IMR-90 (cell line): Measurements from ENCODE around the gene CAGE1. TPM values are rescaled to one million over a fixed set of nuclear protein-coding genes. Genes with fewer than 3 reads are reported as not detected.

ENCODE experiments used
- ATAC-seq: fragments of 200-7000 bp; cut with Tn5 transposase; 2 replicates; pipeline ENCODE4 v1.9.1; 2020; ENCODE audit warnings: low read depth, mild to moderate bottlenecking, moderate library complexity
- BruUV-seq: library from RNA; stranded (reverse); fragments of 400-500 nt; replicated peaks from 2 replicates; lab custom pipeline; 2021; lab: Mats Ljungman, UMichigan
- CTCF ChIA-PET: fragments of 300-600 bp; formaldehyde crosslinking; extraction: SDS; loops from one replicate; lab custom pipeline; 2021; ENCODE audit warnings: antibody characterized with exemption; lab: Yijun Ruan, JAX
- POLR2A ChIA-PET: fragments of 300-600 bp; sonication (Branson Sonifier 250); formaldehyde crosslinking; loops from one replicate; lab custom pipeline; 2022; ENCODE audit warnings: antibody characterized with exemption; ENCODE audit not compliant: unreplicated experiment; lab: Charles Lee
- DNase-seq: peaks from one replicate; pipeline ENCODE4 v3.0.0; 2013
- H2AFZ ChIP-seq: replicated peaks from 2 replicates; pipeline ENCODE3; 2013; ENCODE audit warnings: low read length, mild to moderate bottlenecking; ENCODE audit not compliant: poor library complexity
- H2AK5ac ChIP-seq: 2 replicates; pipeline ENCODE4 v1.6.1; 2013; ENCODE audit warnings: low read depth, low read length, inconsistent platforms
- H2AK9ac ChIP-seq: replicated peaks from 2 replicates; pipeline ENCODE3; 2013; ENCODE audit warnings: mild to moderate bottlenecking, low read depth, low read length, moderate library complexity; ENCODE audit not compliant: poor library complexity
- H2BK120ac ChIP-seq: 2 replicates; pipeline ENCODE4 v1.6.1; 2013; ENCODE audit warnings: low read depth, low read length, inconsistent platforms
- H2BK15ac ChIP-seq: 3 replicates; pipeline ENCODE4 v1.6.1; 2013; ENCODE audit warnings: low read depth, low read length, inconsistent platforms
- H2BK20ac ChIP-seq: 2 replicates; pipeline ENCODE4 v1.6.1; 2013; ENCODE audit warnings: low read depth, mild to moderate bottlenecking, inconsistent platforms, low read length, moderate library complexity
- H2BK5ac ChIP-seq: 2 replicates; pipeline ENCODE4 v1.6.1; 2013; ENCODE audit warnings: mild to moderate bottlenecking, low read depth, low read length, inconsistent platforms; ENCODE audit not compliant: poor library complexity, severe bottlenecking
- H3K14ac ChIP-seq: replicated peaks from 2 replicates; pipeline ENCODE4 v1.6.1; 2013; ENCODE audit warnings: low read depth, low read length, inconsistent platforms
- H3K18ac ChIP-seq: 2 replicates; pipeline ENCODE4 v1.6.1; 2013; ENCODE audit warnings: low read depth, low read length, control low read depth
- H3K23ac ChIP-seq: 2 replicates; pipeline ENCODE4 v1.6.1; 2013; ENCODE audit warnings: low read depth, low read length, inconsistent platforms
- H3K27ac ChIP-seq: 2 replicates; pipeline ENCODE4 v1.5.1; 2013; ENCODE audit warnings: mild to moderate bottlenecking, control low read depth, low read length; ENCODE audit not compliant: insufficient read depth
- H3K27me3 ChIP-seq: 2 replicates; pipeline ENCODE4 v1.6.1; 2013; ENCODE audit warnings: low read length; ENCODE audit not compliant: control insufficient read depth, insufficient read depth
- H3K36me3 ChIP-seq: 2 replicates; pipeline ENCODE4 v1.6.1; 2013; ENCODE audit warnings: low read length, mixed read lengths; ENCODE audit not compliant: control insufficient read depth, insufficient read depth
- H3K4ac ChIP-seq: 2 replicates; pipeline ENCODE4 v1.6.1; 2013; ENCODE audit warnings: low read depth, low read length, inconsistent platforms
- H3K4me1 ChIP-seq: 2 replicates; pipeline ENCODE4 v1.6.1; 2013; ENCODE audit warnings: low read length, mixed read lengths; ENCODE audit not compliant: control insufficient read depth, insufficient read depth
- H3K4me2 ChIP-seq: 2 replicates; pipeline ENCODE4 v1.6.1; 2013; ENCODE audit warnings: low read depth, mild to moderate bottlenecking, control low read depth, low read length, moderate library complexity
- H3K4me3 ChIP-seq: 2 replicates; pipeline ENCODE4 v1.5.1; 2013; ENCODE audit warnings: low read depth, mild to moderate bottlenecking, control low read depth, low read length, moderate library complexity; ENCODE audit not compliant: insufficient read depth
- H3K56ac ChIP-seq: 2 replicates; pipeline ENCODE4 v1.6.1; 2013; ENCODE audit warnings: low read length, inconsistent platforms; ENCODE audit not compliant: insufficient read depth; ENCODE audit errors: extremely low read depth
- H3K79me1 ChIP-seq, 2 experiments: 2 replicates each; pipeline ENCODE4 v1.6.1; 2013; ENCODE audit warnings: low read length in 2 of 2, inconsistent platforms in 1 of 2, low read depth in 1 of 2
- H3K9ac ChIP-seq: 2 replicates; pipeline ENCODE4 v1.6.1; 2013; ENCODE audit warnings: low read depth, low read length, control low read depth
- H3K9me1 ChIP-seq: 2 replicates; pipeline ENCODE4 v1.6.1; 2013; ENCODE audit warnings: low read length, inconsistent platforms; ENCODE audit not compliant: insufficient read depth
- H3K9me3 ChIP-seq: 2 replicates; pipeline ENCODE4 v1.6.1; 2013; ENCODE audit warnings: low read length; ENCODE audit not compliant: control insufficient read depth, insufficient read depth
- H4K20me1 ChIP-seq: 2 replicates; pipeline ENCODE4 v1.6.1; 2013; ENCODE audit warnings: low read length, inconsistent platforms; ENCODE audit not compliant: insufficient read depth
- H4K5ac ChIP-seq: 2 replicates; pipeline ENCODE4 v1.6.1; 2013; ENCODE audit warnings: mild to moderate bottlenecking, low read depth, low read length, control low read depth
- H4K8ac ChIP-seq, 2 experiments: 2 replicates each; pipeline ENCODE4 v1.6.1; 2013; ENCODE audit warnings: low read depth in 2 of 2, low read length in 2 of 2, control low read depth in 1 of 2, inconsistent platforms in 1 of 2
- H4K91ac ChIP-seq: 2 replicates; pipeline ENCODE4 v1.6.1; 2013; ENCODE audit warnings: low read depth, low read length, inconsistent platforms; ENCODE audit not compliant: insufficient read depth
- BHLHE40 ChIP-seq: fragments of 150-350 bp; IDR thresholded peaks from 2 replicates; pipeline ENCODE4 v1.6.1; 2016; ENCODE audit warnings: mild to moderate bottlenecking, low read depth, low read length
- CHD1 ChIP-seq: IDR thresholded peaks from 2 replicates; pipeline ENCODE4 v1.6.1; 2012; ENCODE audit warnings: low read depth, low read length, improper control_type of control experiment
- CTCF ChIP-seq: conservative IDR thresholded peaks from 2 replicates; pipeline ENCODE4 v1.5.1; 2012; ENCODE audit warnings: mild to moderate bottlenecking, low read depth, low read length, improper control_type of control experiment
- ELK1 ChIP-seq: fragments of 150-350 bp; IDR thresholded peaks from 2 replicates; pipeline ENCODE4 v1.6.1; 2016; ENCODE audit warnings: low read depth, mild to moderate bottlenecking, low read length, moderate library complexity, borderline replicate concordance
- MAFK ChIP-seq: IDR thresholded peaks from 2 replicates; pipeline ENCODE4 v1.6.1; 2012; ENCODE audit warnings: low read depth, low read length, improper control_type of control experiment
- MXI1 ChIP-seq: IDR thresholded peaks from 2 replicates; pipeline ENCODE4 v1.6.1; 2012; ENCODE audit warnings: low read depth, mild to moderate bottlenecking, low read length, moderate library complexity, borderline replicate concordance
- NFE2L2 ChIP-seq: fragments of 150-350 bp; IDR thresholded peaks from 2 replicates; pipeline ENCODE4 v1.6.1; 2016; ENCODE audit warnings: low read depth, mild to moderate bottlenecking, low read length
- POLR2A ChIP-seq: IDR thresholded peaks from 2 replicates; pipeline ENCODE4 v1.6.1; 2012; ENCODE audit warnings: mild to moderate bottlenecking, low read depth, low read length
- RAD21 ChIP-seq: IDR thresholded peaks from 2 replicates; pipeline ENCODE4 v1.6.1; 2012; ENCODE audit warnings: low read length, improper control_type of control experiment
- RFX5 ChIP-seq: IDR thresholded peaks from 2 replicates; pipeline ENCODE4 v1.8.0; 2012; ENCODE audit warnings: low read depth, mild to moderate bottlenecking, low read length, moderate library complexity
- WGBS, 2 experiments: methylation state at CpG; one replicate each; pipeline versions ENCODE4 v1.1.5 to v1.1.7; 2013; ENCODE audit warnings: missing lambda C conversion rate in 2 of 2; ENCODE audit not compliant: insufficient read length in 1 of 2; ENCODE audit errors: extremely low coverage in 2 of 2; 5-methylcytosine and 5-hydroxymethylcytosine counted together
- dilution Hi-C: fragments of 300-500 bp; cut with HindIII; formaldehyde crosslinking; loops from one replicate; pipeline ENCODE4 v1.14.3; 2018; ENCODE audit warnings: low sequenced_read_pairs; ENCODE audit not compliant: unreplicated experiment
- in situ Hi-C: fragments of 300-500 bp; cut with MboI; formaldehyde crosslinking; loops from 3 replicates; pipeline ENCODE4 v1.14.3; 2019; ENCODE audit warnings: low sequenced_read_pairs, inconsistent platforms, mixed read lengths
- intact Hi-C: fragments of 100-400 bp; cut with micrococcal nuclease; formaldehyde crosslinking; loops from 2 replicates; pipeline ENCODE4 v1.10.0; 2022
- polyA plus RNA-seq, 3 experiments: library from polyadenylated mRNA; depleted of rRNA; stranded (reverse); fragments of >200 nt; gene quantifications; 2 replicates each; pipeline ENCODE4 v1.2.3, GENCODE V29; 2012; ENCODE audit warnings: low replicate concordance in 1 of 3
- total RNA-seq: library from RNA; depleted of rRNA; stranded (reverse); fragments of >200 nt; gene quantifications from 2 replicates; pipeline ENCODE4 v1.2.3, GENCODE V29; 2012

Gene CAGE1
- total and polyA plus RNA-seq, 2 of the 4 experiments (the other 2 are of a cell fraction), result not detected

- Histone ChIP-seq H3K4ac (no peak overlapping the region), H3K4me1 (peaks cover 5% of the 10 kb centered on the region), H2BK15ac (no peak overlapping the region), H2AK5ac (no peak overlapping the region), H3K4me2 (no peak overlapping the region), H3K14ac (no peak overlapping the region), H3K4me3 (no peak overlapping the region), H3K27ac (peak overlapping the region; percentile 27; the same call in 1 of the 2 replicates), H3K9me3 (no peaks in the 10 kb centered on the region), H2BK120ac (no peak overlapping the region), H3K36me3 (peaks cover 25% of the 10 kb centered on the region), H3K27me3 (no peaks in the 10 kb centered on the region), H3K9me1 (no peaks in the 10 kb centered on the region), H3K9ac (no peak overlapping the region), H3K56ac (no peak overlapping the region), H4K5ac (no peak overlapping the region; the same call in 1 of the 2 replicates), H2AK9ac (no peak overlapping the region), H4K20me1 (peaks cover 19% of the 10 kb centered on the region; the same call in 1 of the 2 replicates), H3K23ac (no peak overlapping the region), H4K91ac (no peak overlapping the region), H3K79me1 (peaks cover 16 to 40% of the 10 kb centered on the region in 2 experiments), H3K18ac (no peak overlapping the region), H2BK5ac (no peak overlapping the region), H2AFZ (no peak overlapping the region), H2BK20ac (no peak overlapping the region), H4K8ac (0 out of 4 replicates have a peak overlapping the region, but pooled peaks of 1 of the 2 experiments have one; percentile 1)
- BruUV-seq, result no TSS peak
- WGBS, 2 experiments, result 100% methylated on average over 3 of the region's 5 CpGs; no CpG with 5 or more reads in 1 of the 2 experiments
- DNase-seq (no peak), ATAC-seq (no peak)
- ChIA-PET POLR2A (no interaction called here), CTCF (interaction anchor here (1.0 kb wide), 1 partner anchor 8 kb away, joined by 6 read pairs; no protein-coding TSS in a partner anchor)
- in situ Hi-C loops, result loop anchor here (10.0 kb wide), 2 partner anchors 87 to 277 kb away; no protein-coding TSS in a partner anchor
- TF ChIP-seq RAD21 (no peak), CHD1 (no peak), MXI1 (no peak), RFX5 (no peak), ELK1 (no peak), POLR2A (no peak), NFE2L2 (no peak), CTCF (no peak), MAFK (no peak), BHLHE40 (no peak)
- dilution Hi-C loops, result no loop called here
- intact Hi-C loops, result no loop called here
These were observed 82.0 kb downstream of the CAGE1 start for GRCh38 chr6:7307533-7307932.
